HG03469 (cell line): ENCODE measurements around the gene HPX.

Experiments
- ATAC-seq: cut with Tn5 transposase; IDR thresholded peaks from one replicate; pipeline ENCODE4 v1.9.1; 2021; ENCODE audit warnings: mild to moderate bottlenecking, moderate library complexity, moderate number of reproducible peaks; ENCODE audit not compliant: unreplicated experiment

Gene HPX

DNA sequence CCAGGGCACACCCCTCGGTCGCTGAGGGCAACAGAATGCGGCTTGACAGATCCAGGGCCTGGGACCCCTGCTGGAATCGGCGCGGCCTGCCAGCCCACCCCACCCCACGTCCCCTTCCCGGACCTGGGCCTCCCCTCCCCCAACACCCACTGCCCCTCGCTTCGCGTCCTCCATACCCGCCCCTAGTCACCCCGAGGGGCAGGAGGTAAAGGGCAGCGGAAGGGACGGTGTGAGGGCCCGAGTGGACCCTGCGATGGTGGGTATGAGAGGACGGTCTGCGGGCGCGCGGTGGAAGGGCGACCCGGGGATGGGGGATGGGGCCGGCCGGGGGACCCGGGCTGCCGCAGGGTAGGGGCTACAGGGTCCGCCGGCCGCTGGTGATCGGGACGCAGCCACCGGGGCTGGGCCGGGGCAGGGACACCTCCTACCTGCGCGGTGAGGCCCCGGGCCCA, 22.2 kb downstream of the HPX start:
- no peak for ATAC-seq

DNA sequence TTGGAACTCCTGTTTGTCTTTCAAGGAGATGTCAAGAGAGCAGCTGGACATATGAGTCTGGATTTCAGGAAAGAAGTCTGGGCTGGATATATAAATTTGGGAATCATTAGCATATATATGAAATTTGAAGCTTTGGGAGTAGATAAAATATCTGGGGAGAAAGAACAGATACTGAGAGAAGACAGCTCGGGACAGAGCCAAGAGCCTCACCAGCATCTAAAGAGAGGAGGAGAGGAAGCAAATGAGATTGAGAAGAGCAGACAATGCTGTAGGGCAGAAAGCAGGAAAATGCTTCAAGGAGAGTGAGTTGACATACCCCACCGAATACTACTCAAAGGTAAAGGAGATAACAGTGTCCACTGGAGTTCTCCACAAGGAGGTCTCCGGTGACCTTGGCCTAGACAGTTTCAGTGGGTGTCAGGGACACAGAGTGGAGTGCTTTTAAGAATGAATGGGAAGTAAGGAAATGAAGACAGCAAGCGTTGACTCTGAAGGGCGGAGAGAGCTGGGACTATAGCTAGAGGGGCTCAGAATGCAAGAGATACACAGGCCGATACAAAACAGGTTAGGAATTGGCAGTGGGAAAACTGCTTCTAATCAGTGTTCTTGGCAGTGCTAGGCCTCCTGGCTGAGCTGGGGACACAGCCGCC, 22.8 kb downstream of the HPX start:
- no peak for ATAC-seq

DNA sequence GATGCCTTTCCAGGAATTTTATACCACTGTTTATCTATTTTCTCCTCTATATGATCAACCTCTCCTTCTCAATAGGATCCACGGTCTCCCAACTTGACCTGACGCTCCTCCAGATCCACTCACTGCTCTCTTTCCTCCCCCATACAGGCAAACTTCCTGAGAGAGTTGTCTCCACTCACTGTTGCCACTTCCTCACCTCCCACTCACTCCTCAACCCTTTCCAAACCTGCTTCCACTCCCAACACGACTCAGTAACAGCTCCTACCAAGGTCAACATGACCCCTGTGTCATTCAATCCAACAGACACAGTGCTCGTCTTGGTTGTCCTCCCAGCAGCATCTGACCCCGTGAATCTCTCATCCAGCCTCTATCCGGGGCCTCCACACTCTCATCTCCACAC, 25.0 kb downstream of the HPX start:
- no peak for ATAC-seq

DNA sequence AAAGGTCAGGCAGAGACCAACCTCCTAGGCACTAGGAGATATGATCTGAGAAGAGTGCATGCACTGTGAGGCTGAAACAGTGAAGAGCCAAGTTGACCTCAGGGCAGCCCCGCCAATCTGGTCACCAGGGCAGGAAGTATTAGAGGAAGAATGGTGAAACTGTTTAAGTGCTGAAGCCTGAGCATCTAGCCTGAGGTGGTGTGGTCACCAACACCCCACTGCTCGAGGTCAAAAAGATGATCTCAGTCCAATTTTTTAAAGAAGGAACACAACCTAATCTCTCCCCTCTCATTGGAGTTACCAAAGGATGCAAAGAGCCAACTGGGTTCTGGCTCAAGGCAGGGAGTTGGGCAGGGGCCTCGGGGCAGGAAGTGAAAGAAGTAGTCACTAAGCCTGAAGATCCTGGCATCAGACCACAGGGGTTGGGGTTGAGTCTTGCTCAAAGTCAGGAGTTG, 25.9 kb downstream of the HPX start:
- no peak for ATAC-seq

DNA sequence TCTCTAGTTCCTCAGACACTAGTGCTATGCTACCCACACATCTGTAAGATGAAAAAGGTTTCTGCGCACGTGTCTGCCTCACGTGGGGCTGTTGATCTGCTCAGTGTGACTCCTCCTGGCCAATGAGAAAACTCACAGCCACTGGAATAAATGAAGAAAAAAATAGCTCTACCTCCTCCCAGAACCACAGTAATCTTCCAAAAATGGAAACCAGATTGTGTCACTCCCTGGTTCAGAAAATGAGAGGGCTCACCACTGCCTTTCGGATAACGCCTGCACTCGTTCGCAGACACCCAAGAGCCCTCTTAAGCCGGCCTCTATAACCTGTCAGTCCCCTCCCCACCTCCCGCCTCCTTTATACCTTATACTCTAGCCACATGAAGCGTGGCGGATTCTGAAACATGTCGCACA, 27.0 kb downstream of the HPX start:
- ATAC-seq, result no peak

DNA sequence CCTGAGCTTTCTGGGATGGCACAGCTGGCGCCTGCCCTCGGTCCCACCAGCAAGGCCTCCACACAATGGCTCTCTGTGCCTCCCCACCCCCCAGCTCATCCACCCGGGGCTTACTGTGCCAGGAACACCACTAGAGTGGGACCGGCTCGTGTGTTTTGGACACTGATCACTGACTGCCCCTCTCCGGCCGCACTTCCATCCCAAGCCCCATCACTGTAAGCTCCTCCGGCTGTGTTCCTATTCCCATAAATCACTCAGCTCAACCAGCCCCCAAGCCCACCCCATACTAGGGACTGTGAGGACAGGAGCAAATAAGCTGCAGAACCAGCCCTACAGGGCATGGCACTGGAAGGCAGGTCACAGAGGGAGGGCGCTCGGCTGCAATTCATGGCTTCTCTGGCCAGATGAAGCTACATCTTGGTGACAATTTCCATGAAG, 29.2 kb downstream of the HPX start:
- no peak for ATAC-seq

DNA sequence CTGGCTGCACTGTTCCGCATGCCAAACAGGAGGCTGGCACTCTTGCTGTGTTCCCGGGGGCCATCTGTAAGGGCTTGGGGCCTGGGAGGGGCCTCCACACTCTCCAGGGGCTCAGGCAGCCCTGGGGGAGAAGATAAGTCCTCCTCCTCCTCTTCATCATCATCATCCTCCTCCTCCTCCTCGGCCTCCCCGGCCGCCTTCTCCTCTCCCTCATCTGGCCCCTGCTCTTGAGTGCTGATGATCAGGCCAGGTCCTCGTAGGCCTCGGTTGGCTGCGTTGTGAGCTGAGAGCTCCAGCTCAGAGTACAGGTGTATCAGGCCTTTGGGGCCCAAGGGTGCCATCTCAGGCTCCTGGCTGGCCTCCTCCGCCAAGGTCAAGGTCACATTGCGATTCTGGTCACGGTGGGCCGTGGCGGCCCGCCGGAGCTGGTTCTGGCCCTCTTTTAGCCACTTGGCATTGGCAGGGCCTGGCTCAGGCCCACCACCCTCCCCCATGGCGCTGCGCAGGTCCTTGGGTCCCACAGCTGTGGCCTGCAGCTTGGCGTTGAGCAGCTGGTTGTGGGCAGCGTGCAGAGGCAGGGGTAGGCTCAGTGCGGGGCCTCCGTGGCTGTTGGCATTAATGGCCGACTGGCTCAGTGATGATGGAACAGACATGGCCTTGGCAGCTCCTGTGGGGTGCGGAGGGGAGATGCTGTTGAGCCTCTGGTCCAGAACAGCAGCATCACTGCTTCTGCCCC, 29.9 kb downstream of the HPX start:
- no peak for ATAC-seq

DNA sequence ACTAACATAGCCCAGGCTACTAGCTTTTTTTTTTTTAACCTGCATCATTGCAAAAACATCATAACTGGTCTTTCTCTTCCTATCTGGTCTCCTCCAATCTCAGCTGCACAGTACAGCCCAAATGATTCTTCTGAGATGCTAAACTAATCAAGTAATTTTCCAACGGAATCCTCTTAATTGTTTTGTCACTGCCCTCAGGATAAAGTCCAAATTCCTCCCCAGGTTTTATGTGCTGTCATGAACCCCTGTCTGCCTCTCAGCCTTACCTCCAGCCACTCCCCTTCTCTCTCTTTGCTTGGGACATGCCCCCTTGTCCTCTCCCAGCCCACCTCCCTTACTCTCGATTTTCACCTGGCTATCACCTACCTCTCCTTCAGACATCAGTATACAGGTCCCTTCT, 34.4 kb downstream of the HPX start:
- no peak for ATAC-seq

DNA sequence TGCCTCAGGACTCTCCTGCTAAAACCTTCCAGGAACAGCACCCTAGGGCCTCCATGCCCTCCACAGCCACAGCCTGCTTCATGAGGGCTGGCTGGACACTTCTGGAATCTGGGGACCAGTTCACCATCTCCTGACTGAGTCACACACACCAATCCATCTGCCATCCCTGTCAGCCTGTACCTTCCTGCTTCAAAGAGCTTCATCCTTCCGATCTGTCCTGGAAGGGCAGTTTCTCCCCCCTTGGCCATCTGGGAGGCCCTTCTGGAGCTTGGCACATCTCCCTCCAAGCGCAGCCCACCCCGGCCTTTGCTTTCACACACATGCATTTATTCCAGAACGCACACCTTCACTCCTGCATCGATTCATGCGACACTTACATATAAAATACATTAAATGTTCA, 34.9 kb downstream of the HPX start:
- no peak for ATAC-seq

DNA sequence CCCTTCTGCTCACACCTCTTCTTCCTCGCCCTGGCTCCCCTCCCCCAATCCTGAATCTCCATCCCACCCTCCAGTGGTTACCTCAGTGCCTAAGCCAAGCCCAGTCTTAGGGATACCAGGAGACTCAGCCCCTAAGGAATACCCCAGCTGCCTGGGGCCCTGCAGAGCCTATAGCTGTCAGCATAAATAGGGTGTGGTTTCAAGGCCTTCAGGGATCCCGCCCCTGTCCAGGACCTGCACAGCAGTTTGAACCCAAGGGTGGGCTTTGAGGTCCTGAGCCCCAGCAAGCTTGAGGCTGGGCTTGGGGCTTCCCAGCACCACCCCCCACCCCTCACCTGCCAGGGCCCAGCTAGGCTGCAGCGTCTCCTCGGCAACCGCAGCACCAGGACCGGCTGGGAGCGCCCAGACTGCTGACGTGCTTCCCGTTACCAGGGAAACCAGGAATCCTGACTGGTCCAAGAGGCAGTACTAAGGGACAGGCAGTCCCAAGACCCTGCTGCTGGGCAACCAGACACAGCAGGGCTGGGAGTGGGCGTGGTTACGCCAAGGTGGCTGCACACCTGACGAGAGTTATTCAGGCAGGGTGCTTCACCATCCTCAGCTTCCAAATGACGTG, 35.6 kb downstream of the HPX start:
- no peak for ATAC-seq

DNA sequence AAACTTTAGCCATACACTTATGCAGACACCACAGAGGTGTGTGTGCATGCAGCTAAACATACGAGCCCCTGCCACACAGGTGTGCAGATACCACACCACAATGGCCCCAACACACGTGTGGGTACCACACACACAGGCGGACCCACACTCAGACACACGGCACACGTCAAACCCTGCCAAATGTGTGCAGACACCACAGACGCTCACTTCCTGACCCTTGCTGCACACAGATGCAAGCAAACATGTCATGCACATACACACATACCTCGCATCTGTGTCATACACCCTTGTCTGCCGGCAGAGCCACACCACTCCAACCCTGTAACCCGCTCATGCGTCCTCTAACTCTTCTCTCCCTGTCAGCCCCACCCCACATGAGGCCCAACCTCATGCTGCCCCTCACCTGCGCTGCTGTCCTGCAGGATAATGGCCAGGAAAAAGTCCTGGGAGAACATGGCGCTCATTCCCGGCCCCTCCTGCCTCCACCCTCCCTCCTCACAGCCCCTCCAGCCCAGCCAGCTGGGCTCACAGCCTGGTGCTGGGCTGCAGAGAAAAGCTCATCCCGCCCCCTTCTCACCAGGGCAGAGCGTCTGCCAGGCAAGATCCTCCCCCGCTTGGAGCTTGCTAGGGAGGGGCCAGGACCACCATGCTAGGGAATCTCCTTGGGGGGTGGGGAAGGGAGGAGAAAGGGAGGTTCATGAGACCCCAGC, 36.3 kb downstream of the HPX start:
- no peak for ATAC-seq

DNA sequence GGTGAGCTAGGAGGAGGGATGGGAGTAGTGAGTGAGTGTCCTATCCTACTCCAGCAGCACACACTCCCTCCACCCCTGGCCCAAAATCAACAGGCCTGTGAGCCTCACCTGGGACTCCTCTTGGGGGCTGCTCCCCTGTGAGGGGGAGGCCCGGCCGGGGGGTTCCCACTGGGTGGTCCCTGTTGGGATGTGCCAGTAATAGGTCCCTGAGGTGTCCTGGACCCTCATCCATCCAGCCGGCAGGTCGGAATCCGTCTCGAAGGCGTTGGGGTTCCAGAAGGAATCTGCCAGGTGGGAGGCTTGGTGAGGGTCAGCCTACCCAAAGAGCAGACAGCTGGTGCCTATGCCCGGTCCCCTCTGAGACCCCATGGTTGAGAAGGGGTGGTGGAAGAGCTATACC, 37.2 kb downstream of the HPX start:
- ATAC-seq, result no peak

DNA sequence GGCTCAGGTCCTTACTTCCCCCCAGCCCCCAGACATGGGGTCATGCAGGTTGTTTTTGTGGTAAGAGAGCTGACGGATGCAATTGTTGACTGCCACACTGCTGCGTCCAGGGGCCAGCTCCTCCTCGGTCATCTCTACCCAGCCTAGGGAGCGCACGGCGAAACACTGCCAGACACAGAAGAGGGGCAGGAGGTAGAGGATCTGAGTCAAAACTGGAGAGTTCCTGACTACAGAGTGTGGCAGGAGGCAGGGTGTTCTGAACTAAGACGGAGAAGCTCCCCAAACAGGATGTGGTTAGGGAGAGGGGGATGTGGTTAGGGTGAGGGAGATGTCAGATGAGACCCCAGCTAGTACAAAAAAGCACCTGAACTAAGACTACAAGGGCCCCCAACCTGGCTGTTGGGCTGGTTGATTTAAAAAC, 38.2 kb downstream of the HPX start:
- ATAC-seq, result peak; percentile 88

DNA sequence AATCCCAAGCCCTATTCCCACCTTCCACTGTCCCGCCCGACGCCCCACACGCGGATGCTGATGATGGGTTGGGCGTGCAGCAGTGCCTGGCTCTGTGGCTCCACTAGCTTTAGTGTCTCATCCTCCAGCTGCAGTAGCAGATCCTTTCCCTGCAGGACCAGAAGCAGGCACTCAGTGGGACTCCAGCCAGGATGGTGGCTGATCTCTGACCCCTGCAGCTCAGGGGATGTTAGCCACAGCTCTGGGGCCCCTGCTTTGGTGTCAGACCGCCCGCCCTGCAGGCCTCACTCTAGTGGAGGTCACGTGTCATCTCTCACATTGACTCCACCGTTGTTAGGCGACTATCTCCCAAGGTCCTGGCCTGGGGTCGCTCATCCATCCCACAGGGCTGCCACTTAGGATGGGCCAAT, 38.7 kb downstream of the HPX start:
- no peak for ATAC-seq

DNA sequence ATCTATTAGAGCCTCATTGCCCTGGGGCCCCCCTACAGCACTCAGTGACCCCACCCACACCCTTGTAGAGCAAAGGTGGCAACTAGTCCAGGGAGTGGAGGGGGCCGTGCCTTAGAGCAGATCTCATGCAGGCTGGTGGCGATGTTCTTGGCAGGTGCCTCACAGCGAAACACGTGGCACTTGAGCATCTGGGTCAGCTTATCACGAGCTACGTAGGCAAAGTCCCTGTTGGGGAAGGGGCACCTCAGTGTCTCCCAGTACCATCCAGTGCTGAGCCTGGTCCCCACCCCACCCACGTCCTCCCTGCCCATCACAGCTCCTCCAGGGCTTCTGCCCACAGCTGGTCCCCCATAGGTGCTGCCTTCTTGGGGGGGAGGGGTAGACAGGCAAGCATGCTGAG, 39.3 kb downstream of the HPX start:
- ATAC-seq, result no peak

DNA sequence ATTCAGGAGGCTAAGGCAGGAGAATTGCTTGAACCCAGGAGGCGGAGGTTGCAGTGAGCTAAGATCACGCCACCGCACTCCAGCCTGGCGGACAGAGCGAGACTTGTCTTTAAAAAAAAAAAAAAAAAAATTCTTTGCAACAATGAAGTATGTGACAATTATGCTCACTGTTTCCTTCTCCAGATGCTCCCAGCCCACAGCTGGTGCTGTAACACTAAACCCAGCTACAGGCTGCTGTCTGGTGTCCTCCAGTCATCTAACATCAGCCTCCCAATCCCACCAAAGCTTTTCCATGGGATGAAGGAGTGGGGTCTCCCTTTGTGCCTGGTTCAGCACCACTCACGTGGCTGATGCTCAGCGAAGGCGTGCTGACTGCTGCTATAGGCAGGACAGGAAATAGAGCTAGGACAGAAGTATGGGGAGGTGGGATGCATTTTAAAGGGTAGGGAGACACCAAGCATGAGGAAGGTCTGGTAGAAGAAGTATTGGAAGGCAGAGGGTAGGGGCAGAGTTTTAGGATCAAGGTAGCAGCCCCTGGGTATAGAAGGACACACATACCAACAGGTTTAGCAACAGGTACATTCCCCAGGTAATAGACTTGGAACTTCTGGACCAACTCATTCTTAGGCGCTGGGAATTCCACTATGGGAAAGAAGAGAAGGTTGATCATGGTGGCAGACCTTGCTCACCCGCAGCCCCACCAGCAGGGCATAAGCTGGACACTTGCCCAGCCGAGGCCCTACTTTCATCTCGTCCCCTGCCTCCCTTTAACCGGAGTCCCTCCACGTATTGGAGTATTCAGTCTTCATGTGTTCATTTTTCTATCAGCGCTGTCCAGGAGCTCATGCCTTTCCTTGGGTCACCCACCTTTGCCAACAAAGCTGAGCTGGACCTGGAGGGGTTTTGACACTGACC, 40.1 kb downstream of the HPX start:
- ATAC-seq, result no peak

DNA sequence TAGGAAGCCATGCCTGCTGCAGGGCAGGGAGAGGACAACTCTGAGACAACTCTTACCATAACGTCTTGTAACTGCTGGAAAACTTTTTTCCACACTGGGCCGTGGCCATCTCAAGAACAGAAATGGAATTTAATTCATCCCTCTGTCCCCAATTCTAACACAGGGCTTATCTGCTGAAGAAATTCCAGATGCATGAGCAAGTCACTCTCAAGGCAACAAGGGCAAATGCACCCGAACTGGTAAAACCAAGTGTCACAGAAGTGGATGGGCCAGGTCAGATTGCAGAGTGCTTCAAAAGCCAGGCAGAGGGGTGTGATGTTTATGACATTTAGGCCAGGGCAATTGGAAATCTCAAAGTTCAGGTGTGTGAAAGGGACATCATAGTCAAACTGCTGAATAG, 43.2 kb downstream of the HPX start:
- ATAC-seq, result no peak

DNA sequence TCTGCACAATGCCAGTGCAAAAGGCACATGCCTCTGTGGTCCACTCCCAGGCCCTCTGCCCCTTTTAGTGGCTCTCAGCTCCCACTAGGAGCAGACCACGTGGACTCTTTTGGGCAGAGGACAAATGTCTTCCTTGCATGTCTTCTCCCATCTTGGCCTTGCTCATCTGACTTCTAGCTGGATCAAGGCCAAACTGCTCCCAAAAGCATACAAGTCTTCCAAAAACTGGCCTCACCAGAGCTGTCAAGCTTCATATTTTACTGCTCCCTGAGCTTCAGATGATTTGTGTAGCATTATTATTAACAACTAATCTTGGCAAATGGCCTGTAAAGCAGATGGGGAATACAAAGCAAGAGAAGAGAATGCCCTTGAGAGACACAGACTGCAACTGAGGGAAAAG, 43.6 kb downstream of the HPX start:
- ATAC-seq, result no peak

DNA sequence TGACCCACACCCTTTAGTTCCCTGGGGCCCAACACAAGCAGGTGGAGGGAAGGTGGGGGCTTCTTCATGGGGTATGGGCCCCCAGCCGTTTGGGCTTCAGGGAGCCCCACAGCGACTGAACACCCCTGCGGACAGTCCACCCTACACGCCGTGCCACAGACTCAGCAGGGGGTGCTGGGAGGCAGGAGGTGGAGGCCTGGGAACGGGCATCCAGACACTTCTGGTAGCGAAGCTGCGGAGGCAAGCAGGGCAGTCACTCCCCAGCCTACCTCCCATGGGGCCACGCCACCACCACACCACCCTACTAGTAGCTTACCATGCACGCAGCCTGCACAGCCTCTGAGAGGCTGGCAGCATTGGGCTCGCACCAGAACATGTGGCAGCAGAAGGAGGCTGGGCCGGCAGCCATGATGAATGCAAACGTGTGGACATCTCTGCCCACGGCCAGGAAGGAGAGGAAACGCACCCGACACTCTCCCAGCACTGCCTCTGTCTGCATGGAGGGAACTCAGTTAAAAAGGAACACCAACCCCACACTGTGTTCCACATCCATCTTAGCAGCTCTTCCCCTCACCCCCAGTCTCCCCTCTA, 45.2 kb downstream of the HPX start:
- ATAC-seq, result no peak
